Measurements from ENCODE around the gene CACNA1E.

The CACNA1E gene

GRCh38 chr1:181483285-181484195, at the start of gene CACNA1E:
CACNA1E (plus strand) TSS chr1:181483517; CDS start chr1:181483745, 228 bp downstream.
- no peak for DNase-seq

GRCh38 chr1:181433931-181434330, 49.4 kb upstream of the CACNA1E start:
- no peak for DNase-seq

- DNase-seq, result no peak
Measured at GRCh38 chr1:181438013-181438412, 45.3 kb upstream of the CACNA1E start.

- DNase-seq, result no peak
Measured at GRCh38 chr1:181440510-181440909, 42.8 kb upstream of the CACNA1E start.

- no peak for DNase-seq
Measured at GRCh38 chr1:181442181-181442525, 41.2 kb upstream of the CACNA1E start.

- no peak for DNase-seq
Measured at GRCh38 chr1:181443231-181443853, 40.0 kb upstream of the CACNA1E start.

- DNase-seq, result no peak
Measured at GRCh38 chr1:181445436-181445835, 37.9 kb upstream of the CACNA1E start.

- no peak for DNase-seq
Measured at GRCh38 chr1:181448461-181448860, 34.9 kb upstream of the CACNA1E start.

- DNase-seq, result no peak
Measured at GRCh38 chr1:181451661-181452230, 31.6 kb upstream of the CACNA1E start.

GRCh38 chr1:181452746-181453145, 30.6 kb upstream of the CACNA1E start:
- no peak for DNase-seq

- DNase-seq, result no peak
Measured at GRCh38 chr1:181453541-181454201, 29.6 kb upstream of the CACNA1E start.

- no peak for DNase-seq
Measured at GRCh38 chr1:181456551-181456950, 26.8 kb upstream of the CACNA1E start.

- DNase-seq, result no peak
Measured at GRCh38 chr1:181458419-181458818, 24.9 kb upstream of the CACNA1E start.

- DNase-seq, result no peak
Measured at GRCh38 chr1:181459067-181459466, 24.2 kb upstream of the CACNA1E start.

GRCh38 chr1:181469829-181470228, 13.5 kb upstream of the CACNA1E start:
- DNase-seq, result no peak

GRCh38 chr1:181475580-181475979, 7.7 kb upstream of the CACNA1E start:
- DNase-seq, result no peak

GRCh38 chr1:181476581-181476980, 6.7 kb upstream of the CACNA1E start:
- DNase-seq, result no peak

- no peak for DNase-seq
Measured at GRCh38 chr1:181478306-181478705, 5.0 kb upstream of the CACNA1E start.

- DNase-seq, result peak; percentile 60
Measured at GRCh38 chr1:181479137-181479745, 4.1 kb upstream of the CACNA1E start.

GRCh38 chr1:181482001-181482430, 1.3 kb upstream of the CACNA1E start:
- DNase-seq, result no peak

- DNase-seq, result peak; percentile 42
Measured at GRCh38 chr1:181482521-181483284, 614 bp upstream of the CACNA1E start.

GRCh38 chr1:181484821-181485220, 1.5 kb downstream of the CACNA1E start:
- no peak for DNase-seq

Measured in femur (tissue), 1 donor.